Germinal center (tissue), 1 donor: ENCODE results near the gene COL8A1.
"Not testable (repeated sequence)": the region's sequence is repeated elsewhere in the genome, so short reads cannot be mapped to it uniquely, and the experiment has no call there.

ENCODE experiments used
- DNase-seq: peaks from one replicate; pipeline ENCODE4 v3.0.0; 2012; ENCODE audit warnings: mixed read lengths, low spot score

Gene COL8A1

GRCh38 chr3:99805160-99805559, 166.8 kb downstream of the COL8A1 start:
- DNase-seq: no peak

- DNase-seq: peak; percentile 41
Observed at GRCh38 chr3:99808163-99808794, 169.9 kb downstream of the COL8A1 start.

GRCh38 chr3:99809565-99809964, 171.2 kb downstream of the COL8A1 start:
- DNase-seq: no peak

- no peak for DNase-seq
Observed at GRCh38 chr3:99810403-99810802, 172.0 kb downstream of the COL8A1 start.

- no peak for DNase-seq
Observed at GRCh38 chr3:99817047-99817436, 178.6 kb downstream of the COL8A1 start.

DNA sequence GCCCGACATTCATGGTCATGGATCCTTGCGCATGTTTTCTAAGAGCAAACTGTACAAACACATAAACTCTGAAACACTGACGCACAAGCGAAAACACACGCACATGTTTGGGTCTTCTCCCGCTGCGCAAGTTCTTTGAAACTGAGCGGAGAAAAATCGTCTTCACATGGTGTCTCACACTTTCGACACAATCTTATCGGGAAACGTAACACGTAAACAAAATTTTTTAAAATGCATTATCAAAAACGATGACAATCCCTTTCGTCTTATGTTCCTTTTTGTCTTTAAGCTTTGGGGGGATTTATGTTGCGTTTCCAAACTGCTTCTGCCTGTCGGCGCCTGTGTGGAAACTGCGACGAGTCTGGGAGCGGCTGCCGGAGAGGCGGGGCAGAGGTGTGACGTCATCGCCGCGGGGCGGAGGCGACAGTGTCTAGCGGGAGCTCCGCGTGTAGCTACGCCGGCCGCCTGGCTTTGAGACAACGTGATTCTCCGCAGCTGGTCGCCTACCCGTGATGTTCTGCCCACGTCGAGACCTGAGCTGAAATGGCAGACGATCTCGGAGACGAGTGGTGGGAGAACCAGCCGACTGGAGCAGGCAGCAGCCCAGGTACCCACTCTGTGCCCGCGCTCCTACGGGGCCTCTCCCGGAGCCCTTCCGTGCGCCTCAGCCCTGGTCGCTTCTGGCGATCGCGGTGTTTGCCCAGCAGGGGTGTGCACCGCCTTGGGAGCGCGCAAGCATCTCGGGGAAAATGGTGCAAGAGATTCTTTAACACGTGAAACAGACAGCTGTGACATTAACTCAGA, 179.2 kb downstream of the COL8A1 start, which contains the start of gene CMSS1:
Gene CMSS1, plus strand, starts transcription at position 426 of the 804 bp plus-strand sequence.
- DNase-seq: peak; percentile 89

GRCh38 chr3:99818818-99819217, 180.4 kb downstream of the COL8A1 start:
- DNase-seq: no peak

- no peak for DNase-seq
Observed at GRCh38 chr3:99823723-99824711, 185.6 kb downstream of the COL8A1 start.

- no peak for DNase-seq
Observed at GRCh38 chr3:99825004-99825640, 186.7 kb downstream of the COL8A1 start.

DNA sequence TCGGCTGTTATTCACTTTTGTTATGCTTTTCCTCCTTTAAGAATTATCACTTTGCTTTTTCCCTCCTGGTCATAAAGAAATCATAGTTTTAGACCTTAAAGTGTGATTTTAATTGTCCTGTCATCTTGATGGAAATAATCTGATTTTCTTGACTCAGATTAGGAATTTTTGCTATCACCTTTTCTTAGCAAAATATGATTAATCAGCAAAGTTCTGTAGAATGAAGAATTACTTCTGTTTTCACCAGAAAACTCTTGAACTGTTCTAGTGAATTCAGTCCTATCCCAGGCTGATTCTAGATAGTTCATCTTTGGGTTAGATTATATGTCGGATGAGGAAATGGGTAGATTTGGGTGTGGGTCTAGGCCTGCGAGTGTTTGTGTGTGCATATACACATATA, 191.4 kb downstream of the COL8A1 start:
- no peak for DNase-seq

DNA sequence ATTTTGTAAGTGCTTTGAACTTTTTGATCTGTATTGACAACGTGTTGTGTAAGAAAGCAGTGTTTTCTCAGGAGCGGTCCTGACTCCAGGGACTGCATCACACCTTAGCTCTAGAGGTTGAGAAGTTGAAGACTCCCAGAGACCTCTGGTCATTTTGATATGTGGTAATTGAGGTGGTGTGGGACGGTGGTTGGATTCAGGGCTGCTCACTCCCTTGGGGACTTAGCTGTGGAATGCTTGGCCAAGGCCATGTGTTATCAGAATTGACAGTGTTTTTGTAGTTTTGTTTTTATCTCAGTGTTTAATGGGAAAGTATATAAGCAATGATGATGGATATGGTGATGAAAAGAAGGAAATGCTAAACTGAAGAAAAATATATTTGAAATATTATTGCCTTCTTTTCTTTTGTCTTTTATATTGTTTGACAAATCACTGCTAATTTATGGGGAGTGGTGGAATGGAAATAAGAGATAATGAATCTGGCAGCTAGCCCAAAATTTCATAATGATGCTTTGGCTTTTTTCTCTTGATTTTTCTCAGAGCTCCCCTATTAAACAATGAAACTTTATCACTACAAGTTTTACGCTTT, 195.3 kb downstream of the COL8A1 start:
- no peak for DNase-seq

DNA sequence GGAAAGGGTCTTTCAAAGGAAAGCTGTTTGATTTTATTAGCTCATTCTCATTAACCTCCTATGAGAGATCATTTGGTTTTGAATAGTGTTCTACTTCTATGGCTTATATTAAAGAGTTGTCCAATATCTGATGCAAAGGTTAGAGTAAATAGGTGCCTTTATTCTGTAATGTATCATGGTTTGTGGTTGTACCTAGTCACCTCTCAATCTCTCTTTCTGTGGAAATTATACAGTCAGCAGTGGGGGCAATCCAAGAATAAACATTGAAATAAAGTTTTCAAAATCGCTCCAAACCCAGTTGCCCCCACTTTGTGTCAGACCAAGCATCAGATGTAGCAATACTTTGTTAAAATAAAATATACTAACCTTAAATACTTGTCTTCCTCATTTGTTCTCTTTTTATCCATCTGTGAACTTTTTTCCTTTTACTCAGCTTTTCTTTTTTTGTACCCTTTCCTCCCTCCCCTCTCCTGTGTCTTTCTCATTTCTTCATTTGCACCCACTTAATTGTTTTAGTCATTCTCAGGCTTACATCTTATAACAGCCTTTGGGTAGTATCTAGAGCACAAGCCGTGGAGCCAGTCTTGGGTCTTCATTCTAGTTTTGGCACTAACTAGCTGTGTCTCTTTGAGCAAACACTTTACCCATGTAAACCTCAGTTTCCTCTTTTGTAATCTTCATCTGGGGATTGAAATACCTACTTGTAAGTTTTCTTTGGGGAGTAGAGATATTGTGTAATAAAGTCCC, 196.0 kb downstream of the COL8A1 start:
- DNase-seq: no peak

DNA sequence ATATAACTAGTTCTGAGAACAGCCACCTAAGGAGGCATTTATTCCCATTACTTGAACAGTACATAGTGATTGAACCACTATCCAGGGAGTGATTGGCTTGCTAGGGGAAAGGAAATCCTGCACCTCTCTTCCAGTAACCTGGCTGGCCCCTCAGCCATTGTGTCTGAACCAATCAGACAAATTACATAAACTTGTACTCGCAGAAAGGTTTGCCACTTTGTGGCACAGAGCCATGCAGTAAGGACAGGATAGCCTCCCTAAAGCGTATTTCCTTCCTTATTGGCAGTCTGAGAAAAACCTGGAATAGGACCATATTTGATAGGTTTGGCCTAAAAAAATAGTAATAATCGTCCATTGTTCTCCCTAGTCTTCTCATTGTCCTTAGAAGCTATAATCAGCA, 198.3 kb downstream of the COL8A1 start:
- DNase-seq: no peak

DNA sequence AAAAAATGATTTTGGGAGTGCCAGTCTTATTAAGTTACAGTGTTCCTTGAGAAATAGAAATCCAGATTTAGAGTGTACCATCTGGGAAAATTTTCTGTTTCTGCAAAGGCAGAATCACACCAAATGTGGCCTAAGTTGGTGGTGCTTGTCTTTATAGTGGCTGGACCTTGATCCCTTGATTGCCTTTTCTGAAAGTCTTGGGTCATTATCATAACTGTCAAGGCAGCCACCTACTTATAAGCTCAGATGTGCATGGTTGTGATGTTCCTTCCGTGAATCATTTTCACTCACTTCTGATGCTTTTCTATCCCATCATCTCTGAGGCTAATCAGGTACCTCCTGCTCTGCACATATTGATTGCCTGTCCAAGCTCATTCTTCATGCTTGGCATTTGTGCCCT, 199.3 kb downstream of the COL8A1 start:
- no peak for DNase-seq

- no peak for DNase-seq
Observed at GRCh38 chr3:99838755-99839154, 200.4 kb downstream of the COL8A1 start.

- DNase-seq: no peak
Observed at GRCh38 chr3:99839613-99840012, 201.2 kb downstream of the COL8A1 start.

DNA sequence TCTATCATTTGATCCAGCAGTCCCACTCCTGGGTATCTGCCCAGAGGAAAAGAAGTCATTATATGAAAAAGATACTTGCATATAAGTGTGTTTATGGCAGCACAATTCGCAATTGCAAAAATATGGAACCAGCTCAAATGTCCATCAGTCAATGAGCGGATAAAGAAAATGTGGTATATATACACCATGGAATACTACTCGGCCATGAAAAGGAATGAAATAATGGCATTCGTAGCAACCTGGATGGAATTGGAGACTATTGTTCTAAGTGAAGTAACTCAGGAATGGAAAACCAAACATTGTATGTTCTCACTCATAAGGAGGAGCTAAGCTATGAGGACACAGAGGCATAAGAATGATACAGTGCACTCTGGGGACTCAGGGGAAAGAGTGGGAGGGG, 203.6 kb downstream of the COL8A1 start:
- DNase-seq: not testable (repeated sequence)

DNA sequence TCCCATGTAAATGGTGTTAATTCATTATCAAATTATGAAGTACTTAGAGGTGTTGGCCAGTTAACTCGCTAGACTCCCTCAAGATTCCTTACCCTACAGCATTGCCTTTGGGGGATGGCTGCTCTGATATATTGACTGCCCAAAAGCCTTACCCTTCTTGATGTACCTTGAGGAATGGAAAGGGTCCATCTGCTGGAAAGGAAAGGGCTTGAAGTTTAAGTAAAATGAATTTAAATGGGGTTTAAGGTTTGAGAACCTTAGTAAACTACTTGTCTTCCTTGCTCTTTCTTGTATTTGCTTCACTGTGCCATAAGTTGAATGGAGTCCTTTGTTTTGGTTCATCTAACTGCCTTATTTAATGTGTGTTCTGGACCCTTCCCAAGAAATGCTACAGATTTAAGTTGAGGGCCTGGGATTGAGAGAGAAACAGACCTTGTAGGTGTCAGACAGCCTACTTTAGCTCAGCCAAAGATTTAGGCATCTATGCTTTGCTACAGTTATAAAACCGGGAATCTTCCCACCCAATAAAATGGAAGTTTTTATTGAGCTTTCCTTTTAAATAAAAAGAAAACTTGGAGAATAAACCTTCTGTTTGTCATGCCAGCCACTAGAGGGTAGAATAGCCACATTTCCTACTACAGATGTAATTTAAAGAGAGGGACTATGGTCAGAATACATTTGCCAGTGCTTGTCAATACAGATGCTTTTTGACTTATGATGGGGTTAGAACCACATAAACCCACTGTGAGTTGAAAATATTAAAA, 204.6 kb downstream of the COL8A1 start:
- DNase-seq: peak; percentile 5

GRCh38 chr3:99843590-99844258, 205.3 kb downstream of the COL8A1 start:
- DNase-seq: no peak
